Trophoblast cell (in vitro differentiated cells and primary cell): ENCODE measurements around the gene ACTL8.

ENCODE experiments used
- DNase-seq, 2 donors: peaks; one replicate each; pipeline ENCODE4 v3.0.0-alpha.2; 2016
- H2AFZ ChIP-seq: 2 replicates; pipeline ENCODE4 v1.6.1; 2013; ENCODE audit warnings: low read length, moderate library complexity, mild to moderate bottlenecking; ENCODE audit not compliant: insufficient read depth, poor library complexity
- H2AK5ac ChIP-seq: 2 replicates; pipeline ENCODE4 v1.6.1; 2013; ENCODE audit warnings: mild to moderate bottlenecking, low read length
- H2BK120ac ChIP-seq: 2 replicates; pipeline ENCODE4 v1.6.1; 2013; ENCODE audit warnings: low read length, mild to moderate bottlenecking, moderate library complexity; ENCODE audit not compliant: insufficient read depth, poor library complexity
- H2BK12ac ChIP-seq: 2 replicates; pipeline ENCODE4 v1.6.1; 2013; ENCODE audit warnings: mild to moderate bottlenecking, low read length, moderate library complexity
- H2BK5ac ChIP-seq: 2 replicates; pipeline ENCODE4 v1.6.1; 2013; ENCODE audit warnings: low read length, low read depth, moderate library complexity, mild to moderate bottlenecking; ENCODE audit not compliant: poor library complexity
- H3K14ac ChIP-seq: 2 replicates; pipeline ENCODE4 v1.6.1; 2013; ENCODE audit warnings: mild to moderate bottlenecking, low read length
- H3K18ac ChIP-seq: 2 replicates; pipeline ENCODE4 v1.6.1; 2013; ENCODE audit warnings: mild to moderate bottlenecking, low read length
- H3K23ac ChIP-seq: 2 replicates; pipeline ENCODE4 v1.6.1; 2013; ENCODE audit warnings: low read length
- H3K27ac ChIP-seq: 2 replicates; pipeline ENCODE4 v1.5.1; 2013; ENCODE audit warnings: low read depth, mild to moderate bottlenecking, inconsistent platforms, low read length, moderate library complexity
- H3K27me3 ChIP-seq: 2 replicates; pipeline ENCODE4 v1.6.1; 2013; ENCODE audit warnings: inconsistent platforms, mild to moderate bottlenecking, low read length, moderate library complexity; ENCODE audit not compliant: insufficient read depth
- H3K36me3 ChIP-seq, 2 experiments: 1 replicate in 1 of 2; 2 replicates in 1 of 2; pipeline ENCODE4 v1.6.1; 2013; ENCODE audit warnings: low read length in 2 of 2, mild to moderate bottlenecking in 2 of 2, moderate library complexity in 1 of 2; ENCODE audit not compliant: insufficient read depth in 2 of 2, control insufficient read depth in 1 of 2
- H3K4ac ChIP-seq: 2 replicates; pipeline ENCODE4 v1.6.1; 2013; ENCODE audit warnings: low read depth, mild to moderate bottlenecking, low read length, moderate library complexity
- H3K4me1 ChIP-seq, 2 experiments: 1 replicate in 1 of 2; 2 replicates in 1 of 2; pipeline ENCODE4 v1.6.1; 2013; ENCODE audit warnings: low read length in 2 of 2, mild to moderate bottlenecking in 2 of 2, moderate library complexity in 1 of 2; ENCODE audit not compliant: insufficient read depth in 2 of 2, control insufficient read depth in 1 of 2
- H3K4me2 ChIP-seq: 2 replicates; pipeline ENCODE4 v1.6.1; 2013; ENCODE audit warnings: inconsistent platforms, mild to moderate bottlenecking, low read length, moderate library complexity
- H3K4me3 ChIP-seq: 2 replicates; pipeline ENCODE4 v1.5.1; 2013; ENCODE audit warnings: mild to moderate bottlenecking, low read depth, low read length, inconsistent platforms
- H3K79me1 ChIP-seq: one replicate; pipeline ENCODE4 v1.6.1; 2013; ENCODE audit warnings: low read length
- H3K79me2 ChIP-seq: 2 replicates; pipeline ENCODE4 v1.6.1; 2013; ENCODE audit warnings: low read length, mild to moderate bottlenecking; ENCODE audit not compliant: control insufficient read depth, insufficient read depth, poor library complexity
- H3K9ac ChIP-seq: 2 replicates; pipeline ENCODE4 v1.6.1; 2013; ENCODE audit warnings: mild to moderate bottlenecking, low read length
- H3K9me3 ChIP-seq: 2 replicates; pipeline ENCODE4 v1.6.1; 2013; ENCODE audit warnings: low read depth, mild to moderate bottlenecking, control low read depth, inconsistent platforms, low read length; ENCODE audit not compliant: insufficient read depth
- H4K12ac ChIP-seq: 2 replicates; pipeline ENCODE4 v1.6.1; 2013; ENCODE audit warnings: low read depth, mild to moderate bottlenecking, low read length, moderate library complexity
- H4K8ac ChIP-seq: 2 replicates; pipeline ENCODE4 v1.6.1; 2013; ENCODE audit warnings: low read depth, mild to moderate bottlenecking, low read length, moderate library complexity
- H4K91ac ChIP-seq: one replicate; pipeline ENCODE4 v1.6.1; 2013; ENCODE audit warnings: low read depth, mild to moderate bottlenecking, low read length, moderate library complexity
- WGBS: extraction: QIAGEN DNeasy Blood & Tissue Kit; methylation state at CpG from one replicate; pipeline ENCODE4 v1.1.7; 2013; ENCODE audit warnings: missing lambda C conversion rate; ENCODE audit not compliant: insufficient read length, insufficient coverage; ENCODE audit errors: extremely low coverage; 5-methylcytosine and 5-hydroxymethylcytosine counted together

Gene ACTL8

DNA sequence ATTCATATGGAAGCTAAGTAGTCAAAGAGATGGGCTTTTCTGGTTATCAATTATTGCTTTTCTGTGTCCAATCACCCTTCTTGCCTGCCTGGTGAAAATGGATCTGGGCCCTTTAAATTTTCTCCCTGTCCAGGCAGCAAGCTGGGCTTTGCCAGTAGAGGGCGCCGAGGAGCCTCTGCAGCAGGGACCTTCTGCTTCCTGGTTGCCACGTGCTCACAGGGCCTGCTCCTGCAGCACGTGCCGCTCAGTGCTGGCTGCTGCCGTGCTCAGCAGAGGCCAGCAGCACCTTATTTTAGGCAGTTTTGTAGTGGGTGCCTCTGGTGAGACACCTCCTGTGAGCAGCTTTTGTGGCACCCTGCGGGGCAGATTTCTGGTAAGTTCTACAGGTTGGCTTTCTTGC is 4.0 kb downstream of the ACTL8 start:
- no peak overlapping the region for H3K14ac ChIP-seq
- H3K9ac ChIP-seq = no peak overlapping the region
- H2BK12ac ChIP-seq = no peak overlapping the region
- peaks cover 27% of the 10 kb centered on the region for H3K9me3 ChIP-seq
- no peaks in the 10 kb centered on the region for H3K79me2 ChIP-seq
- peaks cover 4% of the 10 kb centered on the region for H3K27me3 ChIP-seq
- H3K79me1 ChIP-seq = no peaks in the 10 kb centered on the region
- no peak overlapping the region for H4K8ac ChIP-seq
- no peak overlapping the region for H3K4me2 ChIP-seq
- H2AK5ac ChIP-seq = no peak overlapping the region
- no peak overlapping the region for H4K91ac ChIP-seq
- no peak overlapping the region for H2BK5ac ChIP-seq
- no peaks in the 10 kb centered on the region for H3K4me1 ChIP-seq
- H3K27ac ChIP-seq = no peak overlapping the region
- peak in 1 of 2 donors; percentile 9 for DNase-seq
- no peak overlapping the region for H3K4ac ChIP-seq
- H2BK120ac ChIP-seq = no peak overlapping the region
- no peak overlapping the region for H3K23ac ChIP-seq
- H3K36me3 ChIP-seq = no peaks in the 10 kb centered on the region
- WGBS = no CpG with 5 or more reads among the region's 7 CpGs
- H4K12ac ChIP-seq = no peak overlapping the region
- no peak overlapping the region for H3K18ac ChIP-seq
- no peak overlapping the region for H2AFZ ChIP-seq
- H3K4me3 ChIP-seq = no peak overlapping the region

DNA sequence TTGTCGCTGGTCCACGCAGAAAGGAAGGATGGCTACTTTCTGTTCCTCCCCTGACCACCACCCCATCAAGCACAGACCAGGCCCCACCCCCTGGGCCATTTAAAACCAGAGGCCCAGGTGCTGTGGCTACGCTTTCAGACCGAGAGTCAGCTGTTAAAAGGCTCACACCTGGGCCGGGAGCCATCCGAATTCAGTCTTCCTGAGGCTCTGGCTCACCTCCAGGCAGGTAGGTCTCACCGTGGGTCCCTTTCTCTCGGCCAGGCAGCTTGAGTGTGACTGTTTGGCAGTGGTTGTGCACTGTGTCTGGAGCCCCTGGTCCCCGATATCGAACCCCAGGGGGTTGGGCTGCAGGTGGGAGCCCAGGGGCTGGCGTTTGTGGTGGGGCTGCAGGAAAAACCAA is 7.2 kb downstream of the ACTL8 start:
- Histone ChIP-seq H2AK5ac (no peak overlapping the region), H3K14ac (no peak overlapping the region), H4K91ac (no peak overlapping the region), H2BK5ac (no peak overlapping the region), H3K79me2 (no peaks in the 10 kb centered on the region), H3K23ac (no peak overlapping the region), H4K8ac (no peak overlapping the region), H3K79me1 (no peaks in the 10 kb centered on the region), H3K4me2 (no peak overlapping the region), H2BK12ac (no peak overlapping the region), H3K4me3 (no peak overlapping the region), H3K4me1 (no peaks in the 10 kb centered on the region), H3K27ac (no peak overlapping the region), H3K36me3 (no peaks in the 10 kb centered on the region), H3K4ac (no peak overlapping the region), H2AFZ (no peak overlapping the region), H3K18ac (no peak overlapping the region), H3K9me3 (peaks cover 19% of the 10 kb centered on the region), H3K27me3 (peaks cover 4% of the 10 kb centered on the region), H4K12ac (no peak overlapping the region), H3K9ac (no peak overlapping the region), H2BK120ac (no peak overlapping the region)
- no peak for DNase-seq
- WGBS = no CpG with 5 or more reads among the region's 11 CpGs

DNA sequence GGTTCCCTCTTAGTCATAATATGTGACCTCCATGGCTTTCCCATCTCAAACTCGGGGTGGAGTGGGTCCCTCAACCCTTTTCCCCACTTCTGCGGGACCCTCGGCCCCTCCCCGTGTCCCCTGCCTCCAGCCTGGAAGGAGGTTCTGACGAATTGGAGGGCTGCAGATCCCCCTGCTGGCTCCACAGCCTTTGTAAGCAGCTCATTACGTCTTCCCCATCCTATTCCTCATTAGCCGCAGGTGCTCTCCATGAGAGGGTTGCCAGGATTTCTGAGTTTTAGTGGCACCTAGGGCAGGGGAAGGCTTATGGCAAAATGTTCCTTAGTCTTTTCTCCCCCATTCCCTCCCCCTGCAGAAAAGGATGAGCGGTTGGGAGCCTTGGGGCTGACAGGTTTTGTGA is 8.3 kb downstream of the ACTL8 start:
- Histone ChIP-seq H3K79me2 (no peaks in the 10 kb centered on the region), H3K4me1 (no peaks in the 10 kb centered on the region), H3K36me3 (no peaks in the 10 kb centered on the region), H4K91ac (no peak overlapping the region), H3K9ac (no peak overlapping the region), H3K9me3 (peaks cover 12% of the 10 kb centered on the region), H2AK5ac (no peak overlapping the region), H3K4me3 (no peak overlapping the region), H3K23ac (no peak overlapping the region), H3K18ac (no peak overlapping the region), H3K27ac (no peak overlapping the region), H2BK5ac (no peak overlapping the region), H3K27me3 (no peaks in the 10 kb centered on the region), H4K8ac (no peak overlapping the region), H2AFZ (no peak overlapping the region), H2BK120ac (no peak overlapping the region), H3K4me2 (no peak overlapping the region), H4K12ac (no peak overlapping the region), H3K14ac (no peak overlapping the region), H3K4ac (no peak overlapping the region), H3K79me1 (no peaks in the 10 kb centered on the region), H2BK12ac (no peak overlapping the region)
- DNase-seq = no peak
- WGBS = no CpG with 5 or more reads among the region's 8 CpGs

DNA sequence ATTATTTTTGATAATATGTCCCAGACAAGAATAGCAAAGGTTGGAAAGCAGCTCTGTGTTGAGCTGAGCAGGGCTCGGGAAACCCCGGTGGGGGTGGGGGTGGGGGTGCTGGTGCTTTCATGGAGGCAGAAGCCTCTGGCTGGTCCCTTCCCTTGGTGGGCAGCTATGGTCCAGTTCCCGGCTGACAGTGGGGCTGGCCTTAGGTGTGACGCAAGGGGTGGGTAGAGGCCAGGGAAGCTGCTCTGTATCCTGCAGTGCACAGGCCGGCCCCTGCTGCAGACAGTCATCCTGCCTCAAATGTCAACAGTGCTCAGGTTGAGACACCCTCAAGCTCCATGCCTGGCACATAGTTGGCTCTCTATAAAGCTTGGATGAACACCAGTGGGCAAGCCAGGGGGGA is 8.9 kb downstream of the ACTL8 start:
- H3K27ac ChIP-seq = no peak overlapping the region
- no peaks in the 10 kb centered on the region for H3K36me3 ChIP-seq
- no peak overlapping the region for H2BK5ac ChIP-seq
- H3K18ac ChIP-seq = no peak overlapping the region
- H3K14ac ChIP-seq = no peak overlapping the region
- H2BK120ac ChIP-seq = no peak overlapping the region
- H3K4me3 ChIP-seq = no peak overlapping the region
- no peaks in the 10 kb centered on the region for H3K4me1 ChIP-seq
- no peak overlapping the region for H3K4me2 ChIP-seq
- no peak overlapping the region for H2AK5ac ChIP-seq
- no CpG with 5 or more reads among the region's 5 CpGs for WGBS
- no peak overlapping the region for H4K8ac ChIP-seq
- no peaks in the 10 kb centered on the region for H3K27me3 ChIP-seq
- H3K9ac ChIP-seq = no peak overlapping the region
- no peak overlapping the region for H2BK12ac ChIP-seq
- H3K23ac ChIP-seq = no peak overlapping the region
- H3K4ac ChIP-seq = no peak overlapping the region
- H4K12ac ChIP-seq = no peak overlapping the region
- no peak overlapping the region for H4K91ac ChIP-seq
- H3K79me1 ChIP-seq = no peaks in the 10 kb centered on the region
- H3K9me3 ChIP-seq = peaks cover 12% of the 10 kb centered on the region
- no peak overlapping the region for H2AFZ ChIP-seq
- H3K79me2 ChIP-seq = no peaks in the 10 kb centered on the region
- DNase-seq = no peak
